HG03045 (cell line): ENCODE results near the gene RASA1.
A peak's percentile ranks its signal among the peaks of the same experiment; 100 is the strongest.
"Not testable (repeated sequence)": the region's sequence is repeated elsewhere in the genome, so short reads cannot be mapped to it uniquely, and the experiment has no call there.

ENCODE experiments used
- ATAC-seq: cut with Tn5 transposase; IDR thresholded peaks from one replicate; pipeline ENCODE4 v1.9.1; 2021; ENCODE audit warnings: mild to moderate bottlenecking, moderate library complexity; ENCODE audit not compliant: unreplicated experiment

Gene RASA1

GRCh38 chr5:87278590-87279100, 11.0 kb downstream of the RASA1 start:
- no peak for ATAC-seq

- ATAC-seq = no peak
Measured at GRCh38 chr5:87282269-87282668, 14.6 kb downstream of the RASA1 start.

- ATAC-seq = not testable (repeated sequence)
Measured at GRCh38 chr5:87287266-87287665, 19.6 kb downstream of the RASA1 start.

- no peak for ATAC-seq
Measured at GRCh38 chr5:87298692-87299362, 31.1 kb downstream of the RASA1 start.

GRCh38 chr5:87300176-87300575, 32.5 kb downstream of the RASA1 start:
- ATAC-seq = no peak

GRCh38 chr5:87300744-87301143, 33.1 kb downstream of the RASA1 start:
- ATAC-seq = no peak

- no peak for ATAC-seq
Measured at GRCh38 chr5:87302061-87302460, 34.4 kb downstream of the RASA1 start.

GRCh38 chr5:87303324-87303723, 35.6 kb downstream of the RASA1 start:
- ATAC-seq = no peak

- ATAC-seq = not testable (repeated sequence)
Measured at GRCh38 chr5:87306090-87306489, 38.4 kb downstream of the RASA1 start.

- peak; percentile 92 for ATAC-seq
Measured at GRCh38 chr5:87307796-87308423, 40.2 kb downstream of the RASA1 start.

- ATAC-seq = no peak
Measured at GRCh38 chr5:87311405-87312279, 44.0 kb downstream of the RASA1 start.

- ATAC-seq = no peak
Measured at GRCh38 chr5:87313216-87313615, 45.5 kb downstream of the RASA1 start.

GRCh38 chr5:87319469-87319868, 51.8 kb downstream of the RASA1 start:
- no peak for ATAC-seq

GRCh38 chr5:87321605-87322004, 53.9 kb downstream of the RASA1 start:
- ATAC-seq = no peak

GRCh38 chr5:87322381-87322780, 54.7 kb downstream of the RASA1 start:
- ATAC-seq = no peak

GRCh38 chr5:87327998-87328397, 60.3 kb downstream of the RASA1 start:
- no peak for ATAC-seq

GRCh38 chr5:87329114-87329513, 61.4 kb downstream of the RASA1 start:
- ATAC-seq = no peak

- ATAC-seq = no peak
Measured at GRCh38 chr5:87339986-87340385, 72.3 kb downstream of the RASA1 start.

- peak; percentile 100 for ATAC-seq
Measured at GRCh38 chr5:87340716-87341115, 73.0 kb downstream of the RASA1 start.

- ATAC-seq = no peak
Measured at GRCh38 chr5:87347272-87347671, 79.6 kb downstream of the RASA1 start.

GRCh38 chr5:87347841-87348240, 80.2 kb downstream of the RASA1 start:
- ATAC-seq = no peak

GRCh38 chr5:87354496-87354895, 86.8 kb downstream of the RASA1 start:
- no peak for ATAC-seq
